Tibial nerve (tissue), 4 donors: ENCODE results near the gene ARPC2. TPM values are rescaled to one million over a fixed set of nuclear protein-coding genes. Genes with fewer than 3 reads are reported as not detected.
A peak's percentile ranks its signal among the peaks of the same experiment; 100 is the strongest.

ENCODE experiments used
- DNase-seq, 2 donors: peaks; one replicate each; pipeline ENCODE4 v3.0.0-alpha.2; 2019; ENCODE audit warnings: low spot score in 2 of 2
- H3K27ac ChIP-seq, 4 donors: fragments of 200-600 bp; sonication (generic) in 3 of 4; one replicate each; pipeline ENCODE4 v1.5.1; 2017 to 2019; ENCODE audit warnings: mild to moderate bottlenecking in 1 of 4
- H3K27me3 ChIP-seq, 2 donors: fragments of 200-600 bp; sonication (generic) in 1 of 2; one replicate each; pipeline versions ENCODE4 v1.5.1 to v1.6.0; 2017 to 2019
- H3K36me3 ChIP-seq, 3 donors: fragments of 200-600 bp; sonication (generic); one replicate each; pipeline ENCODE4 v1.5.1; 2018 to 2019
- H3K4me1 ChIP-seq, 4 donors: fragments of 200-600 bp; sonication (generic) in 3 of 4; one replicate each; pipeline ENCODE4 v1.5.1; 2017 to 2019
- H3K4me3 ChIP-seq, 4 donors: fragments of 200-600 bp; sonication (generic) in 3 of 4; one replicate each; pipeline ENCODE4 v1.5.1; 2017 to 2019; ENCODE audit warnings: mild to moderate bottlenecking in 1 of 4, moderate library complexity in 1 of 4
- H3K9me3 ChIP-seq, 4 donors: fragments of 200-600 bp; sonication (generic) in 3 of 4; one replicate each; pipeline ENCODE4 v1.5.1; 2017 to 2019
- CTCF ChIP-seq, 5 experiments: fragments of 200-600 bp in 3 of 5; fragments of 450-650 bp in 2 of 5; sonication (generic) in 3 of 5; IDR thresholded peaks; one replicate each; pipeline ENCODE4 v1.5.1; 2016 to 2019; ENCODE audit warnings: antibody characterized with exemption in 5 of 5, mild to moderate bottlenecking in 3 of 5, moderate library complexity in 2 of 5
- EP300 ChIP-seq, 2 donors: sonication (generic); formaldehyde crosslinking; IDR thresholded peaks; one replicate each; pipeline ENCODE4 v1.6.1; 2017; ENCODE audit warnings: antibody characterized with exemption in 2 of 2, mild to moderate bottlenecking in 1 of 2
- POLR2A ChIP-seq, 2 donors: fragments of 450-650 bp; IDR thresholded peaks; one replicate each; pipeline ENCODE4 v1.6.1; 2017; ENCODE audit warnings: antibody characterized with exemption in 2 of 2, mild to moderate bottlenecking in 2 of 2, moderate library complexity in 2 of 2
- WGBS, 2 donors: methylation state at CpG; one replicate each; pipeline ENCODE4 v1.1.5; 2018; 5-methylcytosine and 5-hydroxymethylcytosine counted together
- total RNA-seq, 4 donors: library from RNA; depleted of rRNA; stranded (reverse); fragments of >200 nt; gene quantifications; one replicate each; pipeline ENCODE4 v1.1.0, GENCODE V29; 2016

ARPC2 gene
- total RNA-seq, 4 donors from 2014 or later: 193 to 248 (median 222) TPM

DNA sequence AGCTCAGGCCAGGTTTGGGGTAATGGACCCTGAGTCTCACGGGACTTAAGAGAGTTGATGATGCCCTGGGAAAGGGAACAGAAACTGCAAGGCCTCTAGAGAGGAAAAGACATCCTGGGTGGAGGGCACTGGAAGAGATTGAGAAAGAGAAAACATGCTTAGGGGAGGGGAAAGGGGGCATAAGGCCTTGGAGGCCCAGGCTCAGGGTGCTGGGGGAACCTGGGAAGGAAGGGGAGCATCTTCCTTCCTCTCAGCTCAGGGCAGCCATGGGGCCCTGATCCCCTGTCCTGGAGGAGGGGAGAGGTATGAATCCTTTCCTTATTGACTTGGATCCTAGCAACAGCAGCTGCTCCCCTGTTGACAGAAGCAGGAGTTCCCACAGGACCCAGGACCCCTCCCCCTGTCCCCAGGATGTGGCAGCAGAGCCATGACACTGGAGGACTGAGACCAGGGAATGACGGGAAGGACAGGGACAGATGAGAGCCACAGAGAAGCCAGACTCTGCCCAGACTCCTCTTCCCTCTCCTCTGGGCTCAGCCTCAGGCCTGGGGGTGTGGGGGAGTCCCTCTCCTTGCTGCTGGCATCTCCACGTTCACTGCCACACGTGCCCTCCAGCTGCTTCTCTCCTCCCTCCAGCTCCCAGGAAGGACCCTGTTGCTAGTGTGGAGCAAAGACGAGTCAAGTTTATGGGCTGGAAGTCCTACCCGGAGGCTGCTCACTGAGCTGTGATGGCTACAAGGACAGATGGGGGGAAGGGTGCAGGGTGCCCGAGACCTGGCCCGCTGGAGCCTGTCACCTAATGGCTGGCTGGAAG lies 44.6 kb downstream of the ARPC2 start:
- DNase-seq: peak in 1 of 2 donors; percentile 8
- Histone ChIP-seq H3K4me3 (no peak overlapping the region), H3K27ac (peak overlapping the region in 3 of 4 donors; percentile 45 to 81 (median 81)), H3K27me3 (no peaks in the 10 kb centered on the region), H3K9me3 (no peaks in the 10 kb centered on the region), H3K36me3 (peaks cover 0 to 50% (median 5%) of the 10 kb centered on the region in 3 donors), H3K4me1 (peaks cover 0 to 70% (median 48%) of the 10 kb centered on the region in 4 donors)
- TF ChIP-seq CTCF (IDR thresholded peaks at IDR 0.05) (no peak), EP300 (IDR thresholded peaks at IDR 0.05) (no peak), POLR2A (IDR thresholded peaks at IDR 0.05) (no peak)
- 57 to 62% methylated on average over 7 to 8 of the region's 8 CpGs for WGBS, 2 donors

DNA sequence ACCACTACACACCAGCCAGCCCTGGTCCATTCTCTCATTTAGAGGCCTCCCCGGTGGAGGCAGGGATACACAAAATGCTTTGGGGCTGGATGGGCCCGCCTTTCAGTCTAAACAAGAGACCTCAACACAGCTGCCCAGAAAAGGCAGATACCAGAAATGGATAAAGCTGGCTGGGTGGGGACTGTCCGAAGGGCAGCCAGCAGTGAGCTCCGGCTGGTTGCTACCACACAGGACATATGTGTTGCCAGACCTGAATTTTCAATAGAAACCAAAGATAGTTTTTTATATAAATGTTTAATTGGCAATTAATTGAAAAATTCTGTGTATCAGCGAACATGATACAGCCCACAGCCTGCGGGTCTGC lies 45.2 kb downstream of the ARPC2 start:
- H3K9me3 ChIP-seq: no peaks in the 10 kb centered on the region
- H3K36me3 ChIP-seq: peaks cover 0 to 50% (median 5%) of the 10 kb centered on the region in 3 donors
- H3K27ac ChIP-seq: peak overlapping the region in 3 of 4 donors; percentile 45 to 81 (median 81)
- no peaks in the 10 kb centered on the region for H3K27me3 ChIP-seq
- peak in 1 of 2 donors; percentile 11 for DNase-seq
- H3K4me3 ChIP-seq: no peak overlapping the region
- 68 to 74% methylated on average over 6 of the region's 6 CpGs for WGBS, 2 donors
- H3K4me1 ChIP-seq: peaks cover 0 to 66% (median 48%) of the 10 kb centered on the region in 4 donors
- no peak for TF ChIP-seq POLR2A (IDR thresholded peaks at IDR 0.05)
- TF ChIP-seq EP300 (IDR thresholded peaks at IDR 0.05): no peak
- no peak for TF ChIP-seq CTCF (IDR thresholded peaks at IDR 0.05)

DNA sequence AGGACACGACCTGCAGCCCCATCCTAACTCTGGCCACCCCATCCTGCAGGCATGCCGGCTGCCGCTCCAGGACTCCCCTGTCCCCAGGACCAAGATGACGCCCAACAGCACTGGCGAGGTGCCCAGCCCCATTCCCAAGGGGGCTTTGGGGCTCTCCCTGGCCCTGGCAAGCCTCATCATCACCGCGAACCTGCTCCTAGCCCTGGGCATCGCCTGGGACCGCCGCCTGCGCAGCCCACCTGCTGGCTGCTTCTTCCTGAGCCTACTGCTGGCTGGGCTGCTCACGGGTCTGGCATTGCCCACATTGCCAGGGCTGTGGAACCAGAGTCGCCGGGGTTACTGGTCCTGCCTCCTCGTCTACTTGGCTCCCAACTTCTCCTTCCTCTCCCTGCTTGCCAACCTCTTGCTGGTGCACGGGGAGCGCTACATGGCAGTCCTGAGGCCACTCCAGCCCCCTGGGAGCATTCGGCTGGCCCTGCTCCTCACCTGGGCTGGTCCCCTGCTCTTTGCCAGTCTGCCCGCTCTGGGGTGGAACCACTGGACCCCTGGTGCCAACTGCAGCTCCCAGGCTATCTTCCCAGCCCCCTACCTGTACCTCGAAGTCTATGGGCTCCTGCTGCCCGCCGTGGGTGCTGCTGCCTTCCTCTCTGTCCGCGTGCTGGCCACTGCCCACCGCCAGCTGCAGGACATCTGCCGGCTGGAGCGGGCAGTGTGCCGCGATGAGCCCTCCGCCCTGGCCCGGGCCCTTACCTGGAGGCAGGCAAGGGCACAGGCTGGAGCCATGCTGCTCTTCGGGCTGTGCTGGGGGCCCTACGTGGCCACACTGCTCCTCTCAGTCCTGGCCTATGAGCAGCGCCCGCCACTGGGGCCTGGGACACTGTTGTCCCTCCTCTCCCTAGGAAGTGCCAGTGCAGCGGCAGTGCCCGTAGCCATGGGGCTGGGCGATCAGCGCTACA lies 45.9 kb downstream of the ARPC2 start:
- H3K27ac ChIP-seq: peak overlapping the region in 2 of 4 donors; percentile 81
- peaks cover 0 to 68% (median 48%) of the 10 kb centered on the region in 4 donors for H3K4me1 ChIP-seq
- DNase-seq: peak in 1 of 2 donors; percentile 20
- 82 to 87% methylated on average over 28 to 35 of the region's 39 CpGs for WGBS, 2 donors
- H3K27me3 ChIP-seq: no peaks in the 10 kb centered on the region
- TF ChIP-seq CTCF (IDR thresholded peaks at IDR 0.05): no peak
- no peak for TF ChIP-seq POLR2A (IDR thresholded peaks at IDR 0.05)
- TF ChIP-seq EP300 (IDR thresholded peaks at IDR 0.05): no peak
- peaks cover 0 to 54% (median 5%) of the 10 kb centered on the region in 3 donors for H3K36me3 ChIP-seq
- H3K9me3 ChIP-seq: no peaks in the 10 kb centered on the region
- no peak overlapping the region for H3K4me3 ChIP-seq

DNA sequence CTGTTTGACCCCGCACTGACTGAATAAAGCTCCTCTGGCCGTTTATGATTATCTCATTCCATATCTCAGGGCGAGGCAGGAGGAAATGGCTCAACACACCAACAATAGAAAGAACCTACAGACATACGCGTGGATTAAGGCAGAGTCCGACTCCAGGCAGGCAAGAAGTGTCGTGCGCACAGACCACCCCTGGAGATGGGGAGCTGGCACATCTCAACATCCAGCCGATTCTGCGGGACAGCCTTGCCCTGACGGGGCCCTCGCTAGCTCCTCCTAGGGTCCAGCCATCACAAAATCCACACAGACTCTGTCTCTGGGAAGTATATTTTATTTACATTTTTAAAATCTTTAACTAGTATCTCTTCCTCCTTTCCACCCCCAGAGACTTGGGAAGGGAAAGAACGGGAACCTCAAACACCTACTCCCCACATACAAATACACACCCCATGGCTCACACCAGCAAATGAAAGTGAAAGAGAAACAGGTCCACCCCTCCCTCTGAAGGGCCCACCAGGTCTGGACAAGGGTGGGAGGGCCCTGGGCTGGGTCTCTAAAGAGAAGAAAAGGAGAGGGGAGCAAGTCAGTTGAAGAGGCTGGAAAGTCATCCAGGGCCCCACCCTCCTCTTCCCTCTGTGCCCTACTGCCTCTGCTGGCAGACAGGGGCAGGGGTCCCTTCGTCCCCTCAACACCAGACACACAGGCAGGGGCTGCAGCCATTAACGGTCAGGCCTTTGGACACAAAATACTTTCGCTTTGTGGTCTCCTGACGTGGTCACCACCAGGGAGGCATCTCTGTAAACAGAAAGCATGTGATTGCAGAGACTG lies 47.0 kb downstream of the ARPC2 start:
- H3K36me3 ChIP-seq: peaks cover 0 to 57% (median 5%) of the 10 kb centered on the region in 3 donors
- 70 to 76% methylated on average over 17 of the region's 17 CpGs for WGBS, 2 donors
- peak overlapping the region in 1 of 4 donors; percentile 31 for H3K27ac ChIP-seq

More for the DNA sequence above, 47.0 kb downstream of the ARPC2 start:
- Histone ChIP-seq H3K4me3 (no peak overlapping the region), H3K9me3 (no peaks in the 10 kb centered on the region), H3K4me1 (peaks cover 3 to 71% (median 44%) of the 10 kb centered on the region in 4 donors), H3K27me3 (no peaks in the 10 kb centered on the region)
- TF ChIP-seq EP300 (IDR thresholded peaks at IDR 0.05) (no peak), CTCF (IDR thresholded peaks at IDR 0.05) (no peak), POLR2A (IDR thresholded peaks at IDR 0.05) (no peak)
- peak in 1 of 2 donors; percentile 9 for DNase-seq
